Panc1 (cell line): ENCODE data around the gene ZNF830. TPM values are rescaled to one million over a fixed set of nuclear protein-coding genes. Genes with fewer than 3 reads are reported as not detected.
"Not testable (repeated sequence)": the region's sequence is repeated elsewhere in the genome, so short reads cannot be mapped to it uniquely, and the experiment has no call there.

ENCODE experiments used
- ATAC-seq: fragments of 200-7000 bp; cut with Tn5 transposase; 2 replicates; pipeline ENCODE4 v1.9.1; 2020; ENCODE audit warnings: mild to moderate bottlenecking, moderate library complexity
- BruUV-seq: library from RNA; stranded (reverse); fragments of 400-500 nt; replicated peaks from 2 replicates; lab custom pipeline; 2021; lab: Mats Ljungman, UMichigan
- CTCF ChIA-PET: fragments of 300-600 bp; sonication (Branson Sonifier 250); formaldehyde crosslinking; loops from one replicate; lab custom pipeline; 2022; ENCODE audit warnings: antibody characterized with exemption; lab: Charles Lee
- POLR2A ChIA-PET: fragments of 300-600 bp; sonication (Branson Sonifier 250); formaldehyde crosslinking; loops from one replicate; lab custom pipeline; 2022; ENCODE audit warnings: antibody characterized with exemption; lab: Charles Lee
- DNase-seq: peaks from one replicate; pipeline ENCODE4 v3.0.0-alpha.2; 2010; ENCODE audit warnings: low read depth, low spot score
- H3K27ac ChIP-seq: 2 replicates; pipeline ENCODE4 v1.5.1; 2011; ENCODE audit warnings: mild to moderate bottlenecking, low read length, inconsistent platforms
- H3K27me3 ChIP-seq: fragments of 200-500 bp; sonication (Bioruptor generic); 2 replicates; pipeline ENCODE4 v1.6.0; 2014; ENCODE audit warnings: low read length, inconsistent platforms; ENCODE audit not compliant: control insufficient read depth, insufficient read depth
- H3K36me3 ChIP-seq: fragments of 200-500 bp; sonication (Bioruptor generic); 2 replicates; pipeline ENCODE4 v1.5.1; 2014; ENCODE audit warnings: inconsistent platforms, mild to moderate bottlenecking, low read length, moderate library complexity; ENCODE audit not compliant: control insufficient read depth, insufficient read depth
- H3K4me1 ChIP-seq: 2 replicates; pipeline ENCODE4 v1.5.1; 2011; ENCODE audit warnings: inconsistent platforms, mild to moderate bottlenecking, low read length, moderate library complexity; ENCODE audit not compliant: control insufficient read depth, insufficient read depth
- H3K4me3 ChIP-seq, 2 experiments: 2 replicates each; pipeline ENCODE4 v1.5.1; 2011 to 2012; ENCODE audit warnings: low read depth in 2 of 2, low read length in 2 of 2, mild to moderate bottlenecking in 2 of 2, inconsistent platforms in 1 of 2, moderate library complexity in 1 of 2
- H3K9me3 ChIP-seq: fragments of 200-500 bp; sonication (Bioruptor generic); 2 replicates; pipeline ENCODE4 v1.5.1; 2014; ENCODE audit warnings: low read depth, mild to moderate bottlenecking, inconsistent platforms, low read length, moderate library complexity; ENCODE audit not compliant: control insufficient read depth, insufficient read depth
- POLR2AphosphoS5 ChIP-seq: IDR thresholded peaks from 2 replicates; pipeline ENCODE4 v1.6.1; 2012; ENCODE audit warnings: mild to moderate bottlenecking, low read depth, low read length, moderate library complexity
- SIN3A ChIP-seq: IDR thresholded peaks from 2 replicates; pipeline ENCODE4 v1.6.1; 2012; ENCODE audit warnings: low read depth, mild to moderate bottlenecking, low read length, moderate library complexity, borderline replicate concordance; ENCODE audit not compliant: insufficient read depth
- TCF7L2 ChIP-seq: IDR thresholded peaks from 2 replicates; pipeline ENCODE4 v1.6.1; 2011; ENCODE audit warnings: mild to moderate bottlenecking, low read depth, low read length, inconsistent platforms
- in situ Hi-C: cut with HindIII; loops from 2 replicates; pipeline ENCODE4 v1.10.0; 2016; ENCODE audit warnings: low sequenced_read_pairs, low pct_unique_long_range_greater_than_20kb
- intact Hi-C: fragments of 100-400 bp; cut with micrococcal nuclease; formaldehyde crosslinking; loops from one replicate; pipeline ENCODE4 v1.10.0; 2022; ENCODE audit not compliant: unreplicated experiment
- total RNA-seq: library from RNA; stranded (reverse); gene quantifications from one replicate; pipeline ENCODE4 v1.2.1, GENCODE V29; 2021; ENCODE audit not compliant: unreplicated experiment
- TF ChIP-seq, protein P1 (sequence below), 2 experiments: IDR thresholded peaks; 2 replicates each; pipeline ENCODE4 v1.6.1; 2011 to 2012; ENCODE audit warnings: low read depth in 2 of 2, control low read depth in 1 of 2, low read length in 1 of 2, mild to moderate bottlenecking in 1 of 2, moderate library complexity in 1 of 2; ENCODE audit not compliant: insufficient read depth in 1 of 2
- TF ChIP-seq, protein P2 (sequence below): fragments of 450-650 bp; IDR thresholded peaks from 2 replicates; pipeline ENCODE4 v1.5.1; 2017; ENCODE audit warnings: mild to moderate bottlenecking

Gene ZNF830
- total RNA-seq, 1 experiment from 2014 or later = 17.5 TPM

DNA sequence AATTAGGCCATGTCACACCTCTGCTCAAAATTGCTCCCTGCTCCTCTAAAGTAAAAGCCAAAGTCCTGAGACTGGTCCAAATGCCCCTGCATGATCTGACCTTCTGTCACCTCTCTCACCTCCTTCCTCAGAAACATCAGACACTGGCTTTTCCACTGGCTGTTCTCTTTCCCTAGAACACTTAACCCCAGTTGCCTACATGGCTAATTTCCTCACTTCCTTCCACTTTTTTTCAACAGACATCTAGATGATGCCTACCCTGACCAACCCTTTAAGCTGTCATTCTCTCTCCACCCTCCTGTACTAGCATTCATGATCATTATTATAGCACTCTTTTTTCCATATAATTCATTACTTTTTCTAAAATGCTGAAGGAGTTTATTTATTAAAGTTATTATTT lies 31.1 kb upstream of the ZNF830 start:
- CTCF ChIA-PET = no interaction called here
- POLR2A ChIA-PET = no interaction called here
- BruUV-seq = no TSS peak
- TF ChIP-seq, protein P1, sequence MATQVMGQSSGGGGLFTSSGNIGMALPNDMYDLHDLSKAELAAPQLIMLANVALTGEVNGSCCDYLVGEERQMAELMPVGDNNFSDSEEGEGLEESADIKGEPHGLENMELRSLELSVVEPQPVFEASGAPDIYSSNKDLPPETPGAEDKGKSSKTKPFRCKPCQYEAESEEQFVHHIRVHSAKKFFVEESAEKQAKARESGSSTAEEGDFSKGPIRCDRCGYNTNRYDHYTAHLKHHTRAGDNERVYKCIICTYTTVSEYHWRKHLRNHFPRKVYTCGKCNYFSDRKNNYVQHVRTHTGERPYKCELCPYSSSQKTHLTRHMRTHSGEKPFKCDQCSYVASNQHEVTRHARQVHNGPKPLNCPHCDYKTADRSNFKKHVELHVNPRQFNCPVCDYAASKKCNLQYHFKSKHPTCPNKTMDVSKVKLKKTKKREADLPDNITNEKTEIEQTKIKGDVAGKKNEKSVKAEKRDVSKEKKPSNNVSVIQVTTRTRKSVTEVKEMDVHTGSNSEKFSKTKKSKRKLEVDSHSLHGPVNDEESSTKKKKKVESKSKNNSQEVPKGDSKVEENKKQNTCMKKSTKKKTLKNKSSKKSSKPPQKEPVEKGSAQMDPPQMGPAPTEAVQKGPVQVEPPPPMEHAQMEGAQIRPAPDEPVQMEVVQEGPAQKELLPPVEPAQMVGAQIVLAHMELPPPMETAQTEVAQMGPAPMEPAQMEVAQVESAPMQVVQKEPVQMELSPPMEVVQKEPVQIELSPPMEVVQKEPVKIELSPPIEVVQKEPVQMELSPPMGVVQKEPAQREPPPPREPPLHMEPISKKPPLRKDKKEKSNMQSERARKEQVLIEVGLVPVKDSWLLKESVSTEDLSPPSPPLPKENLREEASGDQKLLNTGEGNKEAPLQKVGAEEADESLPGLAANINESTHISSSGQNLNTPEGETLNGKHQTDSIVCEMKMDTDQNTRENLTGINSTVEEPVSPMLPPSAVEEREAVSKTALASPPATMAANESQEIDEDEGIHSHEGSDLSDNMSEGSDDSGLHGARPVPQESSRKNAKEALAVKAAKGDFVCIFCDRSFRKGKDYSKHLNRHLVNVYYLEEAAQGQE (IDR thresholded peaks at IDR 0.05; ENCODE audit: insufficient read depth in 1 of 2, low read depth in 2 of 2, low read length in 1 of 2) = no peak
- TF ChIP-seq POLR2AphosphoS5 (no peak), SIN3A (no peak), TCF7L2 (no peak)
- TF ChIP-seq, protein P2, sequence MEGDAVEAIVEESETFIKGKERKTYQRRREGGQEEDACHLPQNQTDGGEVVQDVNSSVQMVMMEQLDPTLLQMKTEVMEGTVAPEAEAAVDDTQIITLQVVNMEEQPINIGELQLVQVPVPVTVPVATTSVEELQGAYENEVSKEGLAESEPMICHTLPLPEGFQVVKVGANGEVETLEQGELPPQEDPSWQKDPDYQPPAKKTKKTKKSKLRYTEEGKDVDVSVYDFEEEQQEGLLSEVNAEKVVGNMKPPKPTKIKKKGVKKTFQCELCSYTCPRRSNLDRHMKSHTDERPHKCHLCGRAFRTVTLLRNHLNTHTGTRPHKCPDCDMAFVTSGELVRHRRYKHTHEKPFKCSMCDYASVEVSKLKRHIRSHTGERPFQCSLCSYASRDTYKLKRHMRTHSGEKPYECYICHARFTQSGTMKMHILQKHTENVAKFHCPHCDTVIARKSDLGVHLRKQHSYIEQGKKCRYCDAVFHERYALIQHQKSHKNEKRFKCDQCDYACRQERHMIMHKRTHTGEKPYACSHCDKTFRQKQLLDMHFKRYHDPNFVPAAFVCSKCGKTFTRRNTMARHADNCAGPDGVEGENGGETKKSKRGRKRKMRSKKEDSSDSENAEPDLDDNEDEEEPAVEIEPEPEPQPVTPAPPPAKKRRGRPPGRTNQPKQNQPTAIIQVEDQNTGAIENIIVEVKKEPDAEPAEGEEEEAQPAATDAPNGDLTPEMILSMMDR = no peak
- in situ Hi-C loops = no loop called here
- DNase-seq (no peak), ATAC-seq (no peak)
- Histone ChIP-seq H3K9me3 (no peaks in the 10 kb centered on the region), H3K4me3 (no peak overlapping the region), H3K36me3 (no peaks in the 10 kb centered on the region), H3K4me1 (no peaks in the 10 kb centered on the region), H3K27ac (no peak overlapping the region), H3K27me3 (0 out of 2 replicates have a peak, but pooled peaks cover 3% of the 10 kb centered on the region)
- intact Hi-C loops = no loop called here

DNA sequence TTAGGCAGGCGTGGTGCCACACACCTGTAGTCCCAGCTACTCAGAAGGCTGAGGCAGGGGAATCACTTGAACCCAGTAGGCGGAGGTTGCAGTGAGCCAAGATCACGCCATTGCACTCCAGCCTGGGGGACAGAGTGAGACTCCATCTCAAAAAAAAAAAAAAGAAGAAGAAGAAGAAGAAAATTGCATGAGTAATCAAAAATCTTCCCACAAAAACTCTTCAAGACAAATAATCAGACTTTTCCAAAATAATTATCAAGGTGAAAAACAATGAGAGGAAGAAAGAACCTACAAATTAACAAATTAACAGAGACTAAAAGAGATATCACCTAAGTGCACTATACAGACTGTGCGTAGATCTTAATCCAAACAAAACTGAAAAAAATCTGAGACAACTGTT lies 10.6 kb upstream of the ZNF830 start:
- H3K4me3 ChIP-seq, DNase-seq, H3K4me1 ChIP-seq, H3K27me3 ChIP-seq, H3K27ac ChIP-seq, ATAC-seq, CTCF ChIA-PET, BruUV-seq, POLR2A ChIA-PET, H3K9me3 ChIP-seq, intact Hi-C loops, H3K36me3 ChIP-seq, in situ Hi-C loops: not testable (repeated sequence)

DNA sequence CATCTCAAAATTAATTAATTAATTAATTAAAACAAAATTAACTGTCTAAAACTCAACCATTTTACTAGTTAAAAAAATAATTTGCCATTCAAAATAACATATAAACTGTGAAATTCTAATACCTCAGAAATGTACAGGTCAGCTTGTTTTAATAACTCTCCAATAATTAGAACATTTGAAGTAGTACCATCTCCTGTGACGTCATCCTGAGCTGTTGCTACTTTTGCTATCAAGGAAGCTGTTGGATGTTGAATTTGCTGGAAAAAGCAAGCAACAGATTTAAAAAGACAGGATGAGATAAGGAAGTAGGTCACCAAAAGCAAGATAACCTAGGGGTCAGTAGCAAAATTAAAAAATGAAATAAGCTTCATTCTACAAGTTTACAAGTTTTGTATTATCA lies 2.9 kb upstream of the ZNF830 start:
- in situ Hi-C loops = no loop called here
- TF ChIP-seq SIN3A = no peak
- TF ChIP-seq TCF7L2 = no peak
- TF ChIP-seq, protein P1 (IDR thresholded peaks at IDR 0.05; ENCODE audit: insufficient read depth in 1 of 2, low read depth in 2 of 2, low read length in 1 of 2) = no peak
- TF ChIP-seq POLR2AphosphoS5 = no peak
- TF ChIP-seq, protein P2 = no peak
- Histone ChIP-seq H3K27me3 (peaks cover 3% of the 10 kb centered on the region; the same call in 1 of the 2 replicates), H3K9me3 (no peaks in the 10 kb centered on the region), H3K27ac (no peak overlapping the region), H3K36me3 (peaks cover 9% of the 10 kb centered on the region), H3K4me3 (no peak overlapping the region), H3K4me1 (peaks cover 15% of the 10 kb centered on the region; the same call in 1 of the 2 replicates)
- ChIA-PET CTCF (no interaction called here), POLR2A (no interaction called here)
- intact Hi-C loops = no loop called here
- no TSS peak for BruUV-seq
- ATAC-seq (no peak), DNase-seq (no peak)
